ENCODE data around the gene NFIC. TPM values are rescaled to one million over a fixed set of nuclear protein-coding genes. Genes with fewer than 3 reads are reported as not detected.

The NFIC gene
- total RNA-seq, 1 experiment from 2014 or later: 3.2 TPM

DNA sequence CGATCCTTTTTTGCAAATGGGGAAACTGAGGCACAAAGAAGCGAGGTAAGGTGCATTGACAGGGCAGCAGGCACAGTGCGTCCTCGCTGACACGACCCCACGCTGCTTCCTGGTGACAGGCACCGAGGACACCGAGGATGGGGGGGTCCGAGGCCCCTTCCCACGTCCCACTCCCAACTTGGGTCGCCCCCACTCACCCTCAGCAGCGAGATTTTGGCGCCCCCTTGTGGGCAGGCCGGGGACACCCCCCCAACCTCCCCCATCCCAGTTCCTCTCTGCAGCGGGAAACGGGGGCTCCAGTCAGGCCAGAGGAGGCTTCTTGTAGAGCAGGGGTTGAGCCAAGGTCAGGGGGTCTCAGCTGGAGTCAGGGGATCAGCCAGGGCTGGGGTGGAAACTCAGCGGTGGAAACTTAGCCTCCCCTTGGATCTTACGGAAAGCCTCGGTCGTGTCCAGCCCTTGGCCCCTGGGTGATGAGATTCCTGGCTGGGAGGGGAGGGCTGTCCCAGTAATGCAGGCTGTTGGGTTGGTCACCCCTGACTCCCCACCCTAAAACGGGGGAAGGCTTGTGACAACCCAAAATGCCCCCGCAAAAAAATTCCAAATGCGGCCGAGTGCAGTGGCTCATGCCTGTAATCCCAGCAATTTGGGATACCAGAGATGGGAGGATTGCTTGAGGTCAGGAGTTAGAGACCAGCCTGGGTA is 105.7 kb downstream of the NFIC start:
- in situ Hi-C loops (cut with HindIII; ENCODE audit: low sequenced_read_pairs): no loop called here
- no peak for DNase-seq (ENCODE audit: low spot score)

DNA sequence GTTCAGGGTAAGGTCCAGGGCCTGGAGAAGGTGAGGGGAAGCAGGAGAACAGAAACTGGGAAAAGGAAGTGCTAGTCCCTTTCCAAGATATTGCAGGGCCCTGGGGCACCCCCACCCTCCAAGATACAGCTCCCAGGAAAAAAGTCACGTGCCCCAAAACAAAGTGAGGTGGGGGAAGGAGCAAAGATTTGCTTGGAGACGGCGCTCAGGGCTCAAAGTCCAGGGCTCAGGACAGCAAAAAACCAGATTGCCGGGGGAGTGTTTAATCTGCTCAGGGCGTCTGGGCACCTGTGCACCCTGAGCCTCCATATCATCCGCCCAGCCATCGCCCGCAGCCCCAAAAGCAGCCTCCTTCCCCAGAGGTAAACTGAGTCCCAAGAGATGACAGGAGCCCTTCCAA is 107.6 kb downstream of the NFIC start:
- no peak for DNase-seq (ENCODE audit: low spot score)
- in situ Hi-C loops (cut with HindIII; ENCODE audit: low sequenced_read_pairs): no loop called here

DNA sequence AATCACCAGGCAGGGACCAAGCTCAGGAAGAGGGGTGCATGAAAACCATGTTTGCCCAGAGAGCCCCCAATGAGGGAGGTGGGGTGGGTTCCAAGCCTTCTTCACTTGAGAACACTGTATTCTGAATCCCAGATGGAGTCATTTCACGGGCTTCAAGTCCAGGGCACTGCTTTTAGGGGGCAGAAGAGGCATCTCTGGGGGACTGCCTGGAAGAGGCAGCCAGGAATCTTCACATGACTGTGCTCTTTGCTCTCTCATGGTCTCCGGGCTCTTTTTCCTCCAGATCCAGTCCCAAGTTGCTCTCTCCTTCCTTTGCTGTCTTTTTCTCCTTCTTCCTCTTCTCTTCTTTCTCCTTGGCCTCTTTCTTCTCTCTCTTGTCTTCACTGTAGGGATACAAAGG is 108.2 kb downstream of the NFIC start:
- in situ Hi-C loops (cut with HindIII; ENCODE audit: low sequenced_read_pairs): no loop called here
- no peak for DNase-seq (ENCODE audit: low spot score)

DNA sequence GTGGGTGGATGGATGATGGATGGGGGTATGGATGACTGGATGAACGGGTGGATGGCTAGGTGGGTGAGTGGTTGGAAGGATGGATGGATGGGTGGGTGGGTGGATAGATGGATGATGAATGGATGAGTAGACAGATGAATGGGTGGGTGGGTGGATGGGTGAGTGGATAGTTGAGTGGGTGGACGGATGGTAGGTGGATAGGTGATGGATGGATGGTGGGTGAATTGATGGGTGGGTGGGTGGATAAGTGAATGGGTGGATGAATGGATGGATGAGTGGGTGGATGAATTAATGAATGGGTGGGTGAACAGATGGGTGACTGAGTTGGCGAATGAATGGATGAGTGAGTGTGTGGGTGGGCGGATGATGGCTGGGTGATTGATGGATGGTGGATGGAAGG is 109.1 kb downstream of the NFIC start:
- no peak for DNase-seq (ENCODE audit: low spot score)
- in situ Hi-C loops (cut with HindIII; ENCODE audit: low sequenced_read_pairs): no loop called here

DNA sequence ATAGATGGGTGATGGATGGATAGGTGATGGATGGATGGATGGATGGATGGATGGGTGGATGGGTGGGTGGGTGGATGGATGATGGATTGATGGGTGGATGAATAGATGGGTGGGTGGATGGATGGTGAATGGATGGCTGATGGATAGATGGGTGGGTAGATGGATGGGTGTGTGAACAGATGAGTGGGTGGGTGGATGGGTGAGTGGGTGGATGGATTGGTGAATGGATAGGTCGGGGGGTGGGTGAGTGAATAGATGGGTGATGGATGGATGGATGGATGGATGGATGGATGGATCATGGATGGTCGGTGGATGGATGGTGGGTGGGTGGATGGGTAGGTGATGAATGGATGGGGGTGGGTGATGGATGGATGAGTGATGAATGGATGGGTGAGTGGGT is 110.4 kb downstream of the NFIC start:
- no peak for DNase-seq (ENCODE audit: low spot score)
- in situ Hi-C loops (cut with HindIII; ENCODE audit: low sequenced_read_pairs): no loop called here

DNA sequence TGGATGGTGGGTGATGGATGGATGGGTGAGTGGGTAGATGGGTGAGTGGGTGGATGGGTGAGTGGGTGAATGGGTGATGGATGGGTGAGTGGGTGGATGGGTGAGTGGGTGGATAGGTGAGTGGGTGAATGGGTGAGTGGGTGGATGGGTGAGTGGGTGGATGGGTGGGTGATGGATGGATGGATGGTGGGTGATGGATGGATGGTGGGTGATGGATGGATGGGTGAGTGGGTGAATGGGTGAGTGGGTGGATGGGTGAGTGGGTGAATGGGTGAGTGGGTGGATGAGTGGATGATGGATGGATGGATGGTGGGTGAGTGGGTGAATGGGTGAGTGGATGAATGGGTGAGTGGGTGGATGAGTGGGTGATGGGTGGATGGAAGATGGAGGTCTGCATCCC is 111.1 kb downstream of the NFIC start:
- in situ Hi-C loops (cut with HindIII; ENCODE audit: low sequenced_read_pairs): no loop called here
- no peak for DNase-seq (ENCODE audit: low spot score)

DNA sequence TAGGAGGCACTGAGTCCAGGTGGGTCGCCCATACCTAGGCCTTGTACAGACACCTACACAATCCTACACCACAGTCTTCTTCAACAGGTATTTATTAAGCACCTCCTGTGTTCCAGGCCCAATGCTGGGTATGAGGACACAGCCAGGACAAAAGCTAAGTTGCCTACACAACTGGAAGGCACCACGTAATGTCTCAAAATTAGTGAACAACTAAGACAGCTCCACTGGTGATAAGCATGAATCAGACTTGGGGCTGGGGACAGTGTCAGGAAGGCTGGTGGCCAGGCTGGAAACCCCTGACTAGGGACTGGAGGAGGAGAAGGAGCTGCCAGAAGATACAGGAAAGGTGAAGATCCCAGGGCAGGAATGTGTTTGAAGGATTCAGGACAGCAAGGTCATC is 111.6 kb downstream of the NFIC start:
- no peak for DNase-seq (ENCODE audit: low spot score)
- in situ Hi-C loops (cut with HindIII; ENCODE audit: low sequenced_read_pairs): no loop called here

DNA sequence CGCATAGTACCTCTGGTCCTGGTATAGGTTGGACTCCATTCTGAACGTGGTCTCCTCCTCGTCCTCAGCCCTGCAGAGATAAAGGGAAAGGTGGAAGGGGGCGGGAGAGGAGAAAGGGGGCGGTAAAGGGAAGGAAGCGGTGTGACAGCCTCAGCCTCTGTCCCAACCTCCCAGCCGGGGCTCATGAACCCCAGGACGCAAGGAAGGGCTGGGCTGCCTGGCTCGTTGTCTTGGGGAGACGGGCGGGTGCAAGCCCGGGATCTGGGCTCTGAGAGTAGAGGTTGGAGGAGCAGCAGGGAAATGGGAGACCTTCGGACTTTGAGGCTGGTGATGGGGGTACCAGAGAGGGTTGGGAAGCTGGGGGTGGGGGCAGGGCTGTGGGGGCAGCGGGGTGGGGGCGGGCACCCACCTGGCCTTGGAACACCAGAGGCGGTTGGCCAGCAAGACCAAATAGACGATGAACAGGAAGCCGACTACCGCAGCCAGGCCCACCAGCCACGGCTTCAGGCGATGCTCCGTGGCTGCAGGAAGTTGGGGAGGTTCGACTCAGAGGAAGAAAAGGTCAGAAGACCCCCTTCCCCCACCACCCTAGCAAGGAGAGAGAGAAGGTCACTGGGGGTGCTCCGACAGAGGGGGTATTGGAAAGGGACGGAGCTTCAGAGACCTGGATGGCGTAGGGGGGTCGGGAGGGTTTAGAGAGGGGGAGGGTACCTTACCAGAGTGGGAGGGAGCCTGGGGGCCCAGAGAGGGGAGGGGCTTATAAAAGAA is 112.2 kb downstream of the NFIC start:
- no peak for DNase-seq (ENCODE audit: low spot score)
- in situ Hi-C loops (cut with HindIII; ENCODE audit: low sequenced_read_pairs): no loop called here

DNA sequence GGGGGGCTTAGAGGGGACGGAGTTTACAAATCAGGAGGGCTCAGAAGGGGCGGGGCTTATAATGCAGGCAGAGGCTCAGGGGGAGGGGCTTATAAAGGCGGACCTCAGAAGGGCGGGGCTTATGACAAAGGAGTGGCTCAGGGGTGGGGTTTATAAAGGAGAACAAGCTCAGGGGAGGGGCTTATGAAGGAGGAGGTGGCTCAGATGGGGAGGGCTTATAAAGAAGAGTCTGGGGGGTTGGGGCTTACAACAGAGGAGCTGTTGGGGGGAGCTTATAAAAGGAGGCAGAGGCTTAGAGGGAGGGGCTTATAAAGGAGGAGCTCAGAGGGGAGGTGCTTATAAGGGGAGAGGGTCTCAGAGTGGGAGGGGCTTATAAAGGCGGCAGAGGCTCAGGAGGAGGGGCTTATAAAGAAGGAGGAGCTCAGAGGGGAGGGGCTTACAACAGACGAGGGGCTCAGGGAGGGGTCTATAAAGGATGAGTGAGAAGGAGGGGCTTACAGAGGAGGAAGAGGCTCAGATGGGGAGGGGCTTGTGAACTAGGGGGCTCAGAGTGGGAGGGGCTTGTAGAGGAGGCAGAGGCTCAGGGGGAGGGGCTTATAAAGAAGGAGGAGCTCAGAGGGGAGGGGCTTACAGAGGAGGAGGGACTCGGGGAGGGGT is 112.9 kb downstream of the NFIC start:
- in situ Hi-C loops (cut with HindIII; ENCODE audit: low sequenced_read_pairs): no loop called here
- DNase-seq (ENCODE audit: low spot score): no peak

DNA sequence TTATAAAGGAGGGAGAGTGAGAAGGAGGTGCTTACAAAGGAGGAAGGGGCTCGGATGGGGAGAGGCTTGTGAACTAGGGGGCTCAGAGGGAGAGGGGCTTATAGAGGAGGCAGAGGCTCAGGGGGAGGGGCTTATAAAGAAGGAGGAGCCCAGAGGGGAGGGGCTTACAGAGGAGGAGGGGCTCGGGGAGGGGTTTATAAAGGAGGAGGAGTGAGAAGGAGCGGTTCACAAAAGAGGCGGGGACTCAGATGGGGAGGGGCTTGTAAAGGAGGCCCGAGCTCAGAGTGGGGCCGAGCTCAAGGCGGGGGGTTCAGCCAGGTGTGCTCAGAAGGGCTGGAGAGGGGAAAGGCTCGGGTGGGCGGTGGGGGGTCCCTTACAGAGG is 113.4 kb downstream of the NFIC start:
- DNase-seq (ENCODE audit: low spot score): no peak

DNA sequence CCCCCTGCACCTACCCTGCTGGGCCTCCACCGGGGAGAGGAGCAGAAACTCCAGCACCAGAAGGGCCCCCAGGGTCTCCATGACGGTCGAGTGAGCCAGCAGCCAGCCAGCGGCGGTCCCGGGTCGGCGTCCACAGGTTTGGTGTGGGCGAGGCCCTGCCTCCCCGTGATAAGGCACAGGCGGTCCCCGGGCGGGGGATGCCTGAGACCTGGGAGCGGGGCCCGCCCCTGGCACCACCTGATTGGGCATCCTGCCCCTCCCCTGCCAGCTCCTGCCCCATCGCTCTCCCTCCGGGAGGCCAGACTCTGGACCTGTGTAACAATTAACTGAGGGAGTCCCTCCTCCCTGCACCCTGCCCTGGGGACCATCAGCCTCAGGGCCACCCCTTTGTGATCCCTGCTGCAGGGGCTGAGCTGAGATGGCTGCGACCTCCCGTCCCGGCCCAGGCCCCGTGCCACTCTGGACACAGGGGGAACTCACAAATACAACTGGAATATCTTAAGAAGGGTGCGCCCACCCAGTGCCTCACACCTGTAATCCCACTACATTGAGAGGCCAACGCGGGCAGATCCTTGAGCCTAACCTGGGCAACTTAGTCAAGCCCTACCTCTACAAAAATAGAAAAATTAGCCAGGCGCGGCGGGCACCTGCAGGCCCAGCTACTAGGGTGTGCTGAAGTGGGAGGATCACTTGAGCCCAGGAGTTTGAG is 114.2 kb downstream of the NFIC start, which contains the start of gene SMIM24:
Gene SMIM24 (minus strand): TSS at position 143 of the 709 bp plus-strand sequence. CDS start 62 bp downstream, at position 81.
- in situ Hi-C loops (cut with HindIII; ENCODE audit: low sequenced_read_pairs): no loop called here
- no peak for DNase-seq (ENCODE audit: low spot score)

More for the DNA sequence above, 113.4 kb downstream of the NFIC start:
- in situ Hi-C loops (cut with HindIII; ENCODE audit: low sequenced_read_pairs): no loop called here

DNA sequence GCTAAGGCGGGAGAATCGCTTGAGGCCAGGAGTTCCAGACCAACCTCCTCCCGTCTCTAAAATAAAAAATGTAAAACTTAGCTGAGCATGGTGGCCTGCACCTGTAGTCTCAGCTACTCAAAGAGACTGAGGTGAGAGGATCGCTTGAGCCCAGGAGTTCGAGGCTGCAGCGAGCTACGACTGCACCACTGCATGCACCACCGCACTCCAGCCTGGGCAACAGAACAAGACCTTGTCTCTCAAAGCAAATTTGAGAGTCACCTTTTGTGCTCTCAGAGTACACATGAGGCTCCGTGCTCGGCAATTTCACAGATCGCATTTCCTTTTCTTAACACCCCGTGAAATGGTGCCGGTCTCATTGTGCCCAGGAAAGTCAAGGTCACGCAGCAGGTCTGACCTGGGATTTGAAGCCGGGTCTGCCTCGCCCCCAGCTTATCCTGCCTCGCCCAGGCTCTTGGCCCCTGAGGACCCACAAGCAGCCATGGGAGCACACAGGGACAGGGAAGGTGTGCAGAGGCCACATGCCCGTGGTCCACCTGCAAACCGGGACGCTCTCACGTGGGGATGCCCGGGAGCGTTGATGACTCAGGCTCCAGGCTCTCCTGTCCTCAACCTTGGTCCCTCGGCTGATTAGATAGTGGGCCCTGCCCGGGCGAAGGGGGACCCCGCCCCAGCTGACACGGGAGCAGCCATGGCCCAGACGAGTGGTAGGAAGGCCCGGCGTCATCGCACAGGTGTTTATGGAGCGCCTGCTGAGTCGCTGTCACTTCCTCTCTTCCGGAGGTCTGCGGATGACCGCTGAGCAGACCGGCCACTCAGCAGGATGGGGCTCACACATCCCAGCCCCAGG is 115.1 kb downstream of the NFIC start:
- no peak for DNase-seq (ENCODE audit: low spot score)
- in situ Hi-C loops (cut with HindIII; ENCODE audit: low sequenced_read_pairs): no loop called here

DNA sequence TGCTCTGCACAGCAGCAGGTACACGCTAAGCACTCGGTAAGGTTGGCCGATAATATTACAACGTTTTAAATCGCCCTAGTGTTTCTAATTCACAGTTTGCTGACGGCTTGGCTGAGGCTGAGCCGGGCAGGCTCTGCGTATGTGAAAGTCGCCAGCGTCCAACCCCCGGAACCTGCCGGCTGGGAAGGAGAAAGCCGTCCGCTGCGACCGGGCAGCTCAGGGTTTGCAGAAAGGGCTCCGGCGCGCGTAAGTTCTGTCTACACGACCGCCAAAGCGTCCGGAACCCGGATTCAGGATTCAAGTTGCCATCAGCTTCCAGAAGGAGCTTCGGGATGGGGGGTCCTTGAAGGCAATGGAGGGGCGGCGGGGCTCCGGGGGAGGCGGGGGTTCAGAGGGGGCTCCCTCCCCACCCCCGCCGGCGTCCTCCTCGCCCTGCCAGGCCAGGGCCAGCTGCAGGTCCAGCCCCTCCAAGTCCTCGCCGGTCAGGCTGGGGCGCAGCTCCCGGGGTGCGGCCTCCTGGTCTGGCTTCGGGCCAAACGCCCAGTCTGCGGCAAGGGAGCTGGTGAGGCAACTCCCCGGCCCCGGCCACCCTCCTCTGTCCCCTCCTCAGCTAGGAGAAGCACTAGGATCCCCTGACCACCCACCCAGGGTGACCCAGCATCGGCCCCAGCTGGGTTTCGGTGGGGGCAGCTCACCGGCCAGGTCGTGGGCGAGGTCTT is 116.3 kb downstream of the NFIC start:
- in situ Hi-C loops (cut with HindIII; ENCODE audit: low sequenced_read_pairs): no loop called here
- DNase-seq (ENCODE audit: low spot score): no peak

DNA sequence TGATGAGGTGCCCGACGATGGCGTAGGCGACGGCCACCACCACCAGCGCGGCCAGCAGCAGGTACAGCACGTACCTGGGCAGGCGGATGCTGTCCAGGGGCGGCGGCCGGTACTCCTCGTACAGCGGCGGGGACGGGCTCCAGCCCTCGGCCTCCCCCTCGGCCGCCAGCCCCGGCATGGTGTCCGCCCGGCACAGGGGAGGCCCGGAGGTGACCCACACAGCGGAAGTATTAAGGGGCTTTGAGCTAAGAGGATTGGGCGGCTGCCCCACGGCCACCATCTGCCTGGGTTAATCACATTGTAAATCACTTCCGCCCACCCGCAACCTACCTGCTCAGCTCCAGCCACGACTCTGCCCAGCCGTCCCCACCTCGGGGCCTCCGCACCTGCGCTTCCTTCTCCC is 116.8 kb downstream of the NFIC start, which contains the start of gene SMIM44:
Gene SMIM44 (minus strand): TSS at position 216 of the 403 bp plus-strand sequence. CDS start 38 bp downstream, at position 178.
- in situ Hi-C loops (cut with HindIII; ENCODE audit: low sequenced_read_pairs): no loop called here
- DNase-seq (ENCODE audit: low spot score): no peak

DNA sequence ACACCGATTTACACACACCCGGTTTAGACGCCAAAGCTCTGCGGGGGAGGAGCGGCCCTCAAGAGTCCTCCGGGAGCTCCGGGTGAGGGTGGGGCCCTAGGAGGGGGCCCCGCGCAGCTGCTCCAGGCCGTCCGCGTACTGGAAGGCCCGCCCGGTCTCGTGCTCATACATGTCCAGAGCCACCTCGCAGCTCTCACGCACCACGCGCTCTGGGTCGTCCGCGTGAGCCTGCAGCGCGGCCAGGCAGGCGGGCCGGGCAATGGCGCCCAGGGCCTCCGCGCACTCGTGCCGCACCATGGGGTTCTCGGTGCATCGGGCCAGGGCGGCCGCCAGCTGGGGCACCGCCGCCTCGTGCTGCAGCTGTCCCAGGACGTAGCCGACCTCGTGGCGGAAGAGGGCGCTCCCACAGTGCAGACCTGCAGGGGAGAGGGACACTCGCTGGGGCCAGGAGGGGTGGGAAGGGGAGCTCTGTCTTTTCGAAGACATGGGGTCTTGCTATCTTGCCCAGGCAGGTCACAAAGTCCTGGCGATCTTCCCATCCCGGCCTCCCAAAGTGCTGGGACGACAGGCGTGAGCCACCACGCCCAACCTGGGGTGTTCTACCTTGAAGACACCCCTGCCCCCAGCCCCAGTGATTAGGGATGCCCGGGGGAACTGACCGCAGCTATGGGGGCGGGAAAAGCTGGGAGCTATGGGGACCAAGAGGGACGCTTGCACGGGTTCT is 125.2 kb downstream of the NFIC start:
- in situ Hi-C loops (cut with HindIII; ENCODE audit: low sequenced_read_pairs): no loop called here
- no peak for DNase-seq (ENCODE audit: low spot score)

DNA sequence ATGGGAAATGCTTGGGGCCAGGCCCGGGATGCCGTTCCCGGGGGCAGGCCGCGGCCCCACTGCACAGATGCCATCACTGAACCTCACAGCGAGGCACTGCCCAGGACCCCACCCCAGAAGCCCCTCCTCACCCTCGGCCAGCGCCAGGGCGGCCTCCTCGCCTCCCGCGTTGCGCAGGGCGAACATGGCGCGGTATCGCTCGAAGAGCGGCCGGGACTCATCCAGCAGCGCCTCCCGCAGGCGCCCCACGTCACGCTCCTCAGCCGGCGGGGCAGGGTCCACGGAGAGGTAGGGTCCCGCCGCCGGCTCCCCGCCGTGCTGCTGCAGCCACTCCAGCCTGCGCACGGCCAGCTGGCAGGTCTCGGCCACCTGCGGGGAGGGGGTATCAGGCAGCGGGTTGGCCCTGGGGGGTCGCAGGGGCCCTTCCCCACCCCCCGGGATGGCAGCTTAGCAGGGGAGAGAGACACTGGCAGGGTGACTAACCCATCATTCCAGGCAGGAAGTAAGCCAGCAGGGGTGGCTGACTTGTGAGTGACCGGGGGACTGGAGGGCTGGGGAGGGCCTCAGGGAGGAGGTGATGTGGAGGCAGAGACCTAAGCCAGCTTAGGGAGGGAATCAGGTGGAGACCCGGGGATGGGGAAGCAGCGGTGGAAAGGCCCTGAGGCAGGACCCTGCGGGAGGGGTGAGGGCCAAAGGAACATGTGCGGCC is 125.9 kb downstream of the NFIC start:
- no peak for DNase-seq (ENCODE audit: low spot score)
- in situ Hi-C loops (cut with HindIII; ENCODE audit: low sequenced_read_pairs): no loop called here

DNA sequence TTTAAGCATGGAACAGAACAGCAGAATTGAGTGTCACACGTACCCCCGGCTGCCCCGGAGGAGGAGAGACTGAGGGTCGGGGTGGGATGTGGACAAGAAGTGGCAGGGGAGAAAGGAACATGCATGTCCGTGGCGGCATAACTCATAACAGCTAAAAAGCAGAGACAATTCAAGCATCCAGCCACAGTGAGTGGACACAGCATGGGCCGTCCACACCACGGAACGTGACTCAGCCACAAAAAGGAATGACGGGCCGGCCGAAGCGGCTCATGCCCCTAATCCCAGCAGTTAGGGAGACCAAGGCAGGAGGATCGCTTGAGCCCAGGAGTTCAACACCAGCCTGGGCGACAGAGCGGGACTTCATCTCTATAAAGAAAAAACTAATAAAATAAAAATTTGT is 126.5 kb downstream of the NFIC start:
- in situ Hi-C loops (cut with HindIII; ENCODE audit: low sequenced_read_pairs): no loop called here

More for the DNA sequence above, 126.5 kb downstream of the NFIC start:
- DNase-seq (ENCODE audit: low spot score): no peak
